Ramos (cell line): ENCODE results near the gene COG7.
"Not testable (repeated sequence)": the region's sequence is repeated elsewhere in the genome, so short reads cannot be mapped to it uniquely, and the experiment has no call there.

ENCODE experiments used
- in situ Hi-C: fragments of 300-500 bp; cut with MboI; formaldehyde crosslinking; loops from one replicate; pipeline ENCODE4 v1.14.3; 2022; ENCODE audit warnings: low sequenced_read_pairs; ENCODE audit not compliant: unreplicated experiment

COG7 gene

DNA sequence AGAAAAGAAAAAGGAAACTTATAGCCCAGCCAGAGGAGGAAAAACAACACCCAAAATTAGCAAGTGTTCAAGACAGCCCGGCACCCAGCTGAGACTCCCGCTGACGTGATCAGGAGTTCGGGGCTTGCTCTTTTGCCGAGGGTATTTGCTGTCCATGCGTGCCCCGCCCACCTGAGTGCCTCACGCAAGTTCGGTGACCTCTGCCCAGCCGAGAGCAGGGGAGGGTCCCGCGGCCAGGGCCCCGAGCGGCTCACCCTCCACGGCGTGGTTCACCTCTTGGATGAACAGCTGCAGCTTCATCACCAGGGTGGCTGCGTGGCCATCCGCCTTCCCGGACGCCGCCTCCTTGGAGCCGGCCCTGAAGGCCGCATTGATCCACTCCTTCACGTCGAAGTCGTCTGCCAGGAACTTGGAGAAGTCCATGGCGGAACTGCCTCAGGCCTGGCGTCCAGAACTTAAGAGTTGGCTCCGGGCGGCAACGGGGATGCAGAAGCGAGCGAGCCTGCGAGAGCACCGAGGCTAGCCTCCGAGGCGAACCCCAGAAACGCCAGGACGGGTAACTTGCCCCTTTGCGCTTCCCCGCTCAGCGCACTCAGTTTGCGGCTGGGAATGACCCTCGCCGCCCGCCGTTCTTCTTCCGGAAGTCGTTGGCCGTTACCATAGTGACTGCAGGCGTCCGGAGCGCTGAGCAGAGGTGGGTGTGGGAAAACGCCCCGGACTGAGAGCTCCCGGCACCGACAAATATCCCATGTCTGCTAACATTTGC lies at the start of gene COG7:
COG7 (minus strand) TSS at position 618 of the 766 bp plus-strand sequence; CDS start at position 423, 195 bp downstream.
- in situ Hi-C loops = no loop called here

- in situ Hi-C loops = no loop called here
Observed at GRCh38 chr16:23502466-23502865, 49.5 kb upstream of the COG7 start.

DNA sequence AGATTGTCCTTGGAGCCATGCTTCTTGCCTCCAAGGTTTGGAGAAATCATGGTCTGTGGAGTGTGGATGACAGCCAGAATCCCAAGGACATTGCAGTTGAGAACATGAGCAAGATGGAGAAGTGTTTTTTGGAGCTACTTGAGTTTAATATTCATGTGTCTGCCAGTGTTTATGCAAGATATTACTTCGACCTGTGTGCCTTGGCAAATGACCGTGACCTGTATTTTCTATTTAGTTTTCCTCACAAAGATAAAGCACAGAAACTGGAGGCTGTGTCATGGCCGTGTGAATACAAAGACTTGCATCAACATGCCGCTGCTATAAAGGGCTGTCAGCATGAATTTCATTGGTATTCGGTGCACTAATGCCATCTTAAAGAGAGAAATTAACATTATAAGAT lies 48.3 kb upstream of the COG7 start:
- in situ Hi-C loops = no loop called here

- in situ Hi-C loops = no loop called here
Observed at GRCh38 chr16:23500862-23501225, 47.9 kb upstream of the COG7 start.

GRCh38 chr16:23500212-23500861 lies 47.3 kb upstream of the COG7 start:
- in situ Hi-C loops = no loop called here

DNA sequence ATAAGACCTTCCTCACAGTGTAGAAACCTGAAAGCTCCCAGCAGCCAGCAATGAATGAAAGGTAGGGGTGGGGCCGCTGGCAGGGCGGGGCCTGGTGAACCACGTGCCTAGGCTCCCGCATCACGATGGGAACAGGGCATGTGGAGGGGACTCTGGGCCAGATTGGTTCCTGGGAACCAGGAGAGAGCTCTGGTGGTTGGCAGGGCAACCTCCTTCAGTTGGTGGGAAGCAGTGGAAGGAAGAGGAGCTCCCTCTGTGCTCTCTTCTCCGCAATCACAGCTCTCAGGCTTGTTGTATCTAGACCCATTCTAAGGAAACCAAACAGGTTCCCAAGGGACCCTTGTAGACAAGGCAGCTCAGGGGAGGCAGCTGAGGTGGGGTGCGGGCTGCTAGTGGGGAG lies 46.8 kb upstream of the COG7 start:
- in situ Hi-C loops = no loop called here

DNA sequence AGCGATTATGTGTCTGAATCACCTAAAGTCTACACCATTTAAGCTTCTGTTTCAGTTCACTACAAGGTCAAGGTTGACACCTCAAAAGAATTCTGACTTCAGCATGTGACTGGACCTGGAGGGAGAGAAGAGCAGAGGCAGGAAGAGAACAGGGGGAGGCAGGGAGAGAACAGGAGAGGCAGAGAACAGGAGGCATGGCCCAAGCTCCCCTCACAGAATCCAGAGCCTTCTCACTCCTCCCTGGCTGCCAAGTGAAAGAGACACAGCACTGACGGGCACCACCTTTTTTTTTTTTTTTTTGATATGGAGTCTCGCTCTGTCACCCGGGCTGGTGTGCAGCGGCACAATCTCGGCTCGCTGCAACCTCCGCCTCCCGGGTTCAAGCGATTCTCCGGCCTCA lies 45.9 kb upstream of the COG7 start:
- in situ Hi-C loops = no loop called here

DNA sequence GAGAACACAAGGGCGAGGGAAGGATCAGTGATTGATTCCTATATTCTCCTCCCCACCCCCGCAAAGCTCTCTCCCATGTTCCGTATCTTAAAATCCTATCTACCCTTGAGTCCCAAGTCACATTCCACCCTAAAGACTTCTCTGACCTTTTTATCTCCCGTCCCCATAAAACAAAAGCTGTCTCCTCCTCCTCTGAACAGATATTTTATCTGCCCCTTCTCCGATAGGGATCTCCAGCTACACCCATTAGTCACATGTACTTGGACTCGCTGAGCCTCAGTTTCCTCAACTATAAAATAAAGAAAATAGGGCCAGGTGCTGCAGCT lies 44.5 kb upstream of the COG7 start:
- in situ Hi-C loops = no loop called here

DNA sequence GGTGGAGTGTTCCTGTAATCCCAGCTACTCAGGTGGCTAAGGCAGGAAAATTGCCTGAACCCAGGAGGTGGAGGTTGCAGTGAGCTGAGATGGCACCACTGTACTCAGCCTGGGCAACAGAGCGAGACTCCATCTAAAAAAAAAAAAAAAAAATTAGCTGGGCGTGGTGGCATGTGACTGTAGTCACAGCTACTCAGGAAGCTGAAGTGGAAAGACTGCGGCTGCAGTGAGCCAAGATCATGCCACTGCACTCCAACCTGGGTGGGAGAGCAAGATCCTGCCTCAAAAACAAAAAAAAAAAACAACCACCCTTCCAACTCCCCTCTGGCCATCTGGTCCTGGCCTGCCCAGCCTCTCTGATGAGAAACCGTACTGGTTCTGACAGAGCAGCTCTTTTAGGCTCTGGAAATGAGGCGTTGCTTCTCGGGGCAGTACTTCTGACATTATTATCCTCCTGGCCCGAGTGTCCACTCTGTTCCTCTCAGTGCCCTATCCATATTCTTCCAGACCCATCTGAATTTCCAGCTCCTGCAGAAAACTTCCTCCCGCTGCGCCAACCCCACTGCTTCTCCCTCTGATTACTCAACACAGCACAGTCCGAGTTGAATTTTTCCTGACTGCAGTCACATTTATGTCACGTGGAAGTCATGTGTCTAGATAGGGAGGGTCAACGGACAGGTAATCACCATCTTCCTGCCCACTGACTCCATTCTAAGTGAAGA lies 44.0 kb upstream of the COG7 start:
- in situ Hi-C loops = no loop called here

DNA sequence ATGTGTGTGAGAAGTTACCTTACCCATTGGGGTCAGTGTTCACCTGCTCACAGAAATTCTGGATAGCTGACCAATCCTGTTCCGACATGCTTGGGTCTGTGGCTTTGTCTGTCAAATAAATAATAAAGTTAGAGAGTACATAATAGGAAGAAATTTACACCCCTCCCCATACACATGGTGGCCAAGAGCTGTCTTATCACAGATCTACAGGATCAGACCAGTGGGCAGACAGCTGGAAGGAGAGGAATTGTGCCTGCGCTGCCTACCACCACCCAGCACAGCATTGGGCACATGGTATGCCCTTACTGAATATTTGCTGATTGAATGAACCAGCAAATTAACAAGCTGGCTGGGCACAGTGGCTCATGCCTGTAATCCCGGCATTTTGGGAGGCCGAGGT lies 42.7 kb upstream of the COG7 start:
- in situ Hi-C loops = no loop called here

- in situ Hi-C loops = no loop called here
Observed at GRCh38 chr16:23494188-23494587, 41.2 kb upstream of the COG7 start.

DNA sequence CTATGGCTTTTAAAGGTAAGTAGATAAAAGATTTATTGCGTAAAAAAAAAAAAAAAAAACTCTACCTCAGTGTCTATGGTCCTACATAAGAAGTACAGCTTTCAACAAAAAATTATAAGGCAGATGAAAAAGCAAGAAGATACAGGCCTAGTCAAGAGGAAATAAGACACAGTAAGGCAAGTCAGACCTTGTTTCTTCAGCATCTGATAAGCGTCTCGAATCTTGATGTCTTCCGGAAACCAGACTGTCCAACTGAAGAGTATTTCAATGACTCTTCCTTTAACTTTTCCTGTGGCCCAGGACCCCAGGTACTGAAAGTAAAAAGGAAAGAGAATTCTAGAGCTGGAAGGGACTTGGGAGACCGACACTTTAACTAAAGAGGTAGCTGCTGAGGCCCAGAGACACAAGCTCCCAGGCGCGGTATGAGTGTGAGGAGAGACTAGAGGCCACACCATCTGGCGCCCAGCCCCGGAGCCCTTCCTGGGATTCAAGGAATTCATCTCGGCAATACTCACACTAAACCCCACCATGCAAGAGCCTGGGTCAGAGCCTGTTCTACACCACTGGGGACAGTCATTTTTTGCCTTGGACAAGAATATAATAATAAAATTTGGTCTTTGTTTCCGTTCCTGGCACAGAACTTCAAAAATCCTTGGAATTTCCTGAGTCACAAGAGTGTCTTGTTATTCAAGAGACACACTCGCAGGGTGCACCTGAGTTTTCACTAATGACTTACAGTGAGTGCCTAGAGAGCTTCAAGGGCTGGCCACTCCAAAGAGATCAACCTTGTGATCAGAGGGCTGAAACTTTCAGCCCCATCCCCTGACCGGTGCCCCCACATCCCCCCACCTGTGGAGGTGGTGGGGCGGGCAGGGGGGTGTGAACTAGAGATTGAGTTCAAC lies 38.8 kb upstream of the COG7 start:
- in situ Hi-C loops = no loop called here

DNA sequence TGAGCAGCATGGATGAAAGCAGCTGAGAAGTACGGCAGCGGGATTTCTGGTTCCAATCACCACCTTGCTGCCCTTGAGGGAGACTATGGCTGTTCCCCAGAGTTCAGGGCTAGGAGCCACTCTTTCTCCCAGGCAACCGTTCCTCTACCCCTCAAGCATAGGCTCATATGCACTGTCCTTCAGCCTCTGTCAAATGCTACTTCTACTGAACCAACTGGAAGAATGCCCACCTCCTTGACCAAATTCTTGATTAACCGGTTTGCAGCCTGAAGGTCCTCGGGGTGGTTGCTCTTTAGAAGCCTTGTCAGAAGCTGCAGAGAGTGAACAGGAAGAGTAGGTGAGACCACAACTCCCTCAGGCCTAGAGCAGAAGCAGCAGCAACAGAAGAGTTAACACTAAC lies 33.5 kb upstream of the COG7 start:
- in situ Hi-C loops = no loop called here

- in situ Hi-C loops = no loop called here
Observed at GRCh38 chr16:23485841-23486240, 32.9 kb upstream of the COG7 start.

DNA sequence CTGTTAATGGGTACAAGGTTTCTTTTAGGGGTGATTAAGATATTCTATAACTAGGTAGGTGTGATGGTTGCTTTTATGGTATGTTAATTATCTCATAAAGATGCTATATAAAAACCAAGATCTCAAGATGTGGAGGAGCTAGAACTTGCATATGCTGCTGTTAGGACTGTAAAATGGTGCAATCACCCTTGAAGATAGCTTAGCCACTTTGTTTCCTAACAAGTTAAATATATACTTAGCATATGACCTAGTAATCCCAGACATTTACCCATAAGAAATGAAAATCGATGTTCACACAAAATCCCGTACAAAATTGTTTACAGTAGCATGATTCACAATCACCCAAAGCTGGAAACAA lies 32.2 kb upstream of the COG7 start:
- in situ Hi-C loops = no loop called here

DNA sequence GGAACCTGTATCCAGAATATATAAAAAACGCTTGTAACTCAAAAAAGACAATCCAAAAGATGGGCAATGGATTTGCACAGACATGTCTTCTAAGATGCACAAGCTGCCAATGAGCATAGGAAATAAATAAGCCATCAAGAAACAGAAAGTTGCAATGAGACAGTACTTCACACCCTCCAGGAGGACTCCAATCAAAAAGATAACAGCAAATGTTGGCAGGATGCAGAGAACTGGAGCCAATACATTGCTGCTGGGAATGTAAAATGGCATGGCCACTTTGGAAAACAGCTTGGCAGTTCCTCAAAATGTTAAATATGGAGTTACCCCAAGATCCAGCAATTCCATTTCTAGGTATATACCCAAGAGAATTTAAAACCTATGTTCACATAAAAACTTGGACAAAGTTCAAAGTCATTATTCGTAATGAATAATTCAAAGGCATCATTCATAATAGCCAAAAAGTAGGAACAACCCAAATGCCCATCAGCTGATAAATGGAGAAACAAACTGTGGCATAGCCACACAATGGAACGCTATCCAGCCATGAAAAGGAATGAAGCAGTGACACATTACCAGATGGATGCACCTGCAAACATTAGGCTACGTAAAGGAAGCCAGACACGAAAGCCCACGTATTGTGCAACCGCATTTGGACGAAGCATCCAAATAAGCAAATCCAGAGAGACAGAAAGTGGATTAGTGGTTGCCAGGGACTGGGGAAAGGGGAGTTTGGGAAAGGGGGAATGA lies 31.7 kb upstream of the COG7 start:
- in situ Hi-C loops = no loop called here

DNA sequence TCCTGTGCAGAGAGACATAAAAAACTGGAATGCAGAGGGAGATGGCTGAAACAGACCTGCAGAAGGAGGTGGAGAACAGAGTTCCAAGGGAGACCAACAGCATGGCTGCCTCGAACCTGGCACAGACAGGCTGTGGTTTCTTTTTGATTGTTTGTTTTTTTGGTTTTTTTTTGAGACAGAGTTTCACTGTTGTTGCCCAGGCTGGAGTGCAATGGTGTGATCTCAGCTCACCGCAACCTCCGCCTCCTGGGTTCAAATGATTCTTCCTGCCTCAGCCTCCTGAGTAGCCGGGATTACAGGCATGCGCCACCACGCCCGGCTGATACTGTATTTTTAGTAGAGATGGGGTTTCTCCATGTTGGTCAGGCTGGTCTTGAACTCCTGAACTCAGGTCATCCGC lies 30.5 kb upstream of the COG7 start:
- in situ Hi-C loops = not testable (repeated sequence)

GRCh38 chr16:23482778-23483177 lies 29.8 kb upstream of the COG7 start:
- in situ Hi-C loops = no loop called here

GRCh38 chr16:23480257-23480656 lies 27.3 kb upstream of the COG7 start:
- in situ Hi-C loops = no loop called here

DNA sequence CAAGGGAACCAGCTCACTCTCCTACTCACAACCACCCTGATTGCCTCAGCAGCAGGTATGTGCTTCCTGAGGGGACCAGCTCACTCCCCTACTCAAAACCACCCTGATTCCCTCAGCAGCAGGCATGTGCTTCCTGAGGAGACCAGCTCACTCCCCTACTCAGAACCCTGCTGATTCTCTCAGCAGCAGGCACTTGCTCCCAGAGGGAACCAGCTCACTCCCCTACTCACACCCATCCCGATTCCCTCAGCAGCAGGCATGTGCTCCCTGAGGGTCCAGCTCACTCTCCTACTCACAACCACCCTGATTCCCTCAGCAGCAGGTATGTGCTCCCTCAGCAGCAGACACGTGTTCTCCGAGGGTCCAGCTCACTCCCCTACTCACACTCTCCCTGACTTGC lies 26.1 kb upstream of the COG7 start:
- in situ Hi-C loops = no loop called here
